ENCODE data around the gene HYDIN.

DNA sequence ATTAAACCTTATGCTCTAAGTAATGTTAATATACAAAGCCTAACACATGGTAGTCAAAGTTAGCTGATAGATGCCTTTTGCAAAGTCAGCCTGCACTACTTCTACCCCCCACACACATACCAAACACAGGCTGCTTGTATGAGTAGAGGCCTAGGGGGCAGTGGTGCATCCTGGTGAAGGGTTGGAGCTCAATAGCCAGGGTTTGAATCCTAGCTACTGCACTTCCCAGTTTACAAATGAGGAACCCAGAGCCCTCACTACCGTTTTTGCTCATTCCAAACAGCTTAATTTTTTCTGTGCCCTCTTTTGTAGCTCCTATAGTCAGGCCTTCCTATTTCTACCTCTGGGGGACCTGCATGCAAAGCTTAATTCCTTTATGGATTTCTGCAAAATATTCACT is 18.9 kb upstream of the HYDIN start:
- TF ChIP-seq POLR2A (IDR thresholded peaks at IDR 0.05) = no peak
- TF ChIP-seq, protein P1, sequence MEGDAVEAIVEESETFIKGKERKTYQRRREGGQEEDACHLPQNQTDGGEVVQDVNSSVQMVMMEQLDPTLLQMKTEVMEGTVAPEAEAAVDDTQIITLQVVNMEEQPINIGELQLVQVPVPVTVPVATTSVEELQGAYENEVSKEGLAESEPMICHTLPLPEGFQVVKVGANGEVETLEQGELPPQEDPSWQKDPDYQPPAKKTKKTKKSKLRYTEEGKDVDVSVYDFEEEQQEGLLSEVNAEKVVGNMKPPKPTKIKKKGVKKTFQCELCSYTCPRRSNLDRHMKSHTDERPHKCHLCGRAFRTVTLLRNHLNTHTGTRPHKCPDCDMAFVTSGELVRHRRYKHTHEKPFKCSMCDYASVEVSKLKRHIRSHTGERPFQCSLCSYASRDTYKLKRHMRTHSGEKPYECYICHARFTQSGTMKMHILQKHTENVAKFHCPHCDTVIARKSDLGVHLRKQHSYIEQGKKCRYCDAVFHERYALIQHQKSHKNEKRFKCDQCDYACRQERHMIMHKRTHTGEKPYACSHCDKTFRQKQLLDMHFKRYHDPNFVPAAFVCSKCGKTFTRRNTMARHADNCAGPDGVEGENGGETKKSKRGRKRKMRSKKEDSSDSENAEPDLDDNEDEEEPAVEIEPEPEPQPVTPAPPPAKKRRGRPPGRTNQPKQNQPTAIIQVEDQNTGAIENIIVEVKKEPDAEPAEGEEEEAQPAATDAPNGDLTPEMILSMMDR (IDR thresholded peaks at IDR 0.05) = no peak
